ENCODE measurements around the gene TRAF1.

TRAF1 gene

DNA sequence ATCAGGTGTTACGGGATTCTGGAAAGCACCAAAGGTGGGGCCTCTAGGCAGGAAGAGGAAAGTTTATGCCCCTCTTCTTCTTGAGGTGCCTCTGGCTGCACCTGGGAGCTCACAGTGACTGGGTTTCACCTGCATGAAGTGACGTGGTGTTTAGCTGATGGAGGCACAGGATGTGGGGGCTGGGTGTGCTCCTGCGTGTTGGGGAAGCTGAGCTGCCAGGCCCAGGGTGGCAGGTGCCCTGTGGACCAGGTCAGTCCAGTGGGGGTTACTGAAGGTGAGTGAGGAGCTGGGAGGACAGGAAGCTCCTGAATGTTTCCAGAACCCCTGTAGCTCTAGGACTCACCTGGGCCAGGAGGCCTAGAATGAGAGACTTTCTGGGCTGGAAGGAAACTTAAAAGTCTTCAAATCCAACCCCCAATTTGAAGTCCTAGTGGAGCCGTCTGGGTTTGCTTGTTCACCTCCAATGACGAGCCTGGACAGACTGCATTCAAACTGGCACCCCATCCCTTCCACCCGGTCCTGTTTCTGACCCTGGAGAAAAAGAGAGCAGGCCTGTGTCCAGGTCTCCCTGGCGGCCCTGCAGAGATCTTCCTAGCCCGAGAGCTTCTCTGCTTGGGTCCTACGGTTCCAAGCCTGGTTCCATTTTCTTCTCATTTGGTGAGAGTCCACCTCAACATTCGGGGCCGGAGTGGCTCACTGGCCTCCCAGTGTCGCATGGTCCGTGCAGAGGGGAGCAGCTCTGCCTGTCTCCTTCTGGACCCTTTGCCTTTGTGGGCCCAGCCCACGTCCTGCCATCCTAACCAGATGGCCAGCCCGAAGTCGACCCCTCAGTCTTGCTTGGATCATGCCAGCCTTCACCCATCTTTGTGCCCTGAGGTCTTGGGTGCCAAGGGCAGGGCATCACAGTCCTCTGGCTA lies 22.3 kb downstream of the TRAF1 start:
- no peak for DNase-seq

- DNase-seq, result no peak
Observed at GRCh38 chr9:120902569-120903535, 23.7 kb downstream of the TRAF1 start.

DNA sequence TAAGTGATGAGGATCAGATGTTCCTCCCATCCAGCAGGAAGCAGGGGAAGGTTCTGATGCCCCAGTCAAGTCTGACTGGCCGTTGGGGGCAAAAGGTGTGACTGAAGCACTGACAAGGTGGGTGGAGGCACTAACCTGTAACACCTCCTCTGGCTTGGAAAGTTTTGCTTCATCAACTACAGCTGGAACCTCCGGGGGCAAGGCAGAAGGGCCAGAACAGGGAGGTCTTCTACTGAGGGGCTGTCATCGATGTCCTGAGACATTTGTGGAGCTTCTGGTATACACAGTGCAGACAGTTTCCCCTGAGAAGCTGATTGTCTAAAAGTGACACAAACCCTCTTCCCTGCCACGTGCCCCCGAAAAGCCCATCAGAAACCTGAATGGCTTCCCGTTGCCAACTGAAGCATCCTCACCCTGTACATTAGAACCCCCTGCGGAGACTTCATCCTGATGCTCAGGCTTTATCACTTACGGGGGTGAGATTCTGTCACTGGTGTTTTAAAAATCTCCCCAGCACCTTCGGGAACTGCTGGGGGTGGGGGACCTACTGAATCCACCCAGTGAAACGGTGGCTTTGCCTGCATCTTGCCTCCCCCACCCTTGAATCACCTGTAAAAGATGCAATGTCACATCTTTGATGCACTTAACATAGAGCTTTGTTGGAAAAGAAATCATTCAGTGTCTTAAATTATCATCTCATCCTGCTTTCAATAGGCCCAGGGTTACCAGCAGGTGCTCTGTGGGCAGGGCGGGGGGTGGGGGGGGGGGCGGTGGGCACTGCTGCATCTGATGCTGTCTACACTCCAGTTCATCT lies 24.6 kb downstream of the TRAF1 start:
- DNase-seq, result no peak

DNA sequence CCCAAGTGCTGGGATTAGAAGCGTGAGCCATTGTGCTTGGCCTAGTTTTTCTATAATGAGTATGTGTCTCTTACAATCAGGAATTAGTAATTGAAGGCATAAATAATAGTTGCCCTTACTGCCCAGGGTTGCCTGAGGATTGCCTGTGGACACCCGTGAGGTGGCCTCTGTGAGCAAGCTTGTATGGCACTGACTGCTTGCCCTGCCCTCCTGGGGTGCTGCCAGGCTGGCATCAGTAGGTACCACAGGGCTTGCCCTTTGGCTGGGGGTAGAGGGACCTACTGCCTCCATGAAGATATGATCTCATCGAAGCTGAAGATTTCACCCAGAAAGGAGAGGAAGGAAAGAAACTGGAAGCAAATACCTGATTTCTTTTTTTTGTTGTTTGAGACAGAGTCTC lies 25.8 kb downstream of the TRAF1 start:
- no peak for DNase-seq

GRCh38 chr9:120899490-120900068 lies 27.0 kb downstream of the TRAF1 start:
- no peak for DNase-seq

DNA sequence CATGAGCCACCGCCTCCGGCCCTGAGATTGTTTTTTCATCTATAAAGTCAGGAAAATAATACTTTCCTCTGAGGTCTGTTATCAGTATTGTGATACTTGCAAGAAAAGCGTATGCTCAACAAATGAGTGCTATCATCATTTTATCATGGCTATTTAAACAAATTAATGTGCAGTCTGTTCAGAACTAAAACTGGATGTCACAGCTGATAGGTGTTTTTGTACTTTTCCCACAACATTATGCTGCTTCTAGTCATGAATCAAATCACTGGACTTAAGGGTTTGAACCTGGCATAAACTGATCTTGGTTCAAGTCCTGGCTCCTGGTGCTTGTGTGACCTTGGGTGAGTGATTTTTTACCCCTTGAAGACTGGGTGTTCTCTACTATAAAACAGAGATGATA lies 28.2 kb downstream of the TRAF1 start:
- no peak for DNase-seq

DNA sequence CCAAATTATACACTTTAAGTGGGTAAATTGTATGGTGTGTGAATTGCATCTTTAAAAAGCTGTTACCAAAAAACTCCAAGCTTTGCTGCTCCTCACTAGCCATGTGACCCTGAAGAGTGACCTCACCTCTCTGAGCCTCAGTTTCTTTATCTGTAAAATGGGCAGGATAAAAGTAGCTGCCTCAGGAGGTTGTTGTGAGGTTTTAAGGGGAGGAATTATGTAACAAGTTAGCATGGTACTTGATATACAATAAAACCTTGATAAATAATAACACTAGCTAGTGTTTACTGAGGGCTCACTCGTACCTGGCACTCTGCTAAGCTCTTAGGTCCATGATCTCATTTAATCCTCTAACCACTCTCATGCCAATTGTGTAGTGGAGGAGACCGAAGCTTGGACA lies 30.6 kb downstream of the TRAF1 start:
- no peak for DNase-seq

DNA sequence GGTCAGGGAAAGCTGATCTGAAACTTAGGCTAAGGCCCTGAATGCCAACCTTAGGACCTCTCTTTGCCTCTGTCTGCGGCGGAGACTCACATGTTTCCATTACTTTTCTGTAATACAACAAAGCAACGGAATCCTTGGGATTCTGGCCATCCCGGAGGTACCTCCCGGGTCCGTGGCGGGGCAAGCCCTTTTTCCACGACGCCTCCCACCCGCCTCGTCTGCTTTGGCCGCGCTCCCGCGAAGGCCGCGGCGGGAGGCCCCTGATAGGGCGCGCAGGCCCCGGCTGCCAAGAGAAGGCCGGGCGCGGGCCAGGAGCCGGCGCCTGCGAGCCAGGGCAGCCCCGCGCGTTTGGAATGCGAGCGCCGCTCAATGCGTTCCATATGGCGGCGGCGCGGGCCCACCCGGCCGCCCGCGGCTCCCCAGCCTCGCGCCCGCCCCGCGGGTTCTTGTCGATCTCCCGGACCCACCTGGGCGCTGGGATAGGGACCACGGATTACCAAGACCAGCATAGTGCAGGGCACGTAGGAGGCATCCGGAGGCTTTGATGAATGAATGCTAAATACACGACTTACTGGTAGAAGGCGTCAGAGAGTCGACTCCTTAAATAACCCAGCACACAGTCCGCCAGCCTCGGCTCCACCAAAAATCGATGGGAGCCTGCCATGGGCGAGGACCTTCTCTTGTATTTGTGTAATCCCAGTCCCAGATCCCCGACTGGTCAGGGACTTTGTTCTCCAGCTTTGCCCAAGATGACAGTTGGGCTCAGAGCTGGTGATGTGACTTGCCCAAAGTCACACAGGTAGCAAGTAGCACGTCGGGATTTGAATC lies 32.1 kb downstream of the TRAF1 start:
- DNase-seq, result no peak

GRCh38 chr9:120893611-120894307 lies 32.8 kb downstream of the TRAF1 start:
- no peak for DNase-seq

DNA sequence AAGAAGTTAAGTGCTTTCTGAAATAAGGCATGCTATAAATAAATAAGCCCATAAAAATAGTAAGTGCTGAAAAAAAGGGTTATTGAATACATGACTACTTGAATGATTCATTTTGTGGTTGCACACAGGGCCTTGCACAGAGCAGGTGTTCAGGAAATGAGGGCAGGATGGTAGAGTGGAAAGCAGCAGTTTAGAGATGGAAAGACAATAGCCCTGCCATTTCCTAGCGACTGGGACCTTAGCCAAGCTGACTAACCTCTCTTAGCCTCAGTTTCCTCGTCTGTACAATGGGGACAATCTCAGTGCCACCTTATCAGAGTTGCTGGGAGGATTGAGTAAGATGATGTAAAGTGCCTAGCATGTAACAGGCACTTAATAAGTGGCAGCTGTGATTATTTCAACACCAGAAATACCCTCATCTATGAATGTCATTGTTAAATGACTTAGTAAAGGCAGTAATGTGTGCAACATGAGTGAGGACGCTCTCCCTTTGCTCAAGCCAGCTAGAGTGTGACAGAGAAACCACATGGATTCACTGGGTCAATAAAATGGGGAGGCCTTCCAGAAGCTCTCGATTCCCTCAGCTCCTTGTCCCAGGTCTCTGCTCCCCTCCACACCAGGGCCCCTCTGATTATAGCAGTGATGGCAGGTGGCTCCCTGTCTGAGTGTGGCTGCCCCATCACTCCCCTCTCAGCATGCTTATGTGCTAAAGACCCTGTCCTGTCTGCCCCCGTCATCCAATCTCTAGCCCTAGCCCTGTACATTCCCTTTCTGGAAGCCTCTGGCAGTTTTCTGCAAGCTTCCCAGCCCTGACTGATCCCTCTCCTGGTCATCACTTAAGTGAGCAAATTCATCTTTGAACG lies 33.6 kb downstream of the TRAF1 start:
- DNase-seq, result no peak

GRCh38 chr9:120891884-120892747 lies 34.5 kb downstream of the TRAF1 start:
- no peak for DNase-seq

DNA sequence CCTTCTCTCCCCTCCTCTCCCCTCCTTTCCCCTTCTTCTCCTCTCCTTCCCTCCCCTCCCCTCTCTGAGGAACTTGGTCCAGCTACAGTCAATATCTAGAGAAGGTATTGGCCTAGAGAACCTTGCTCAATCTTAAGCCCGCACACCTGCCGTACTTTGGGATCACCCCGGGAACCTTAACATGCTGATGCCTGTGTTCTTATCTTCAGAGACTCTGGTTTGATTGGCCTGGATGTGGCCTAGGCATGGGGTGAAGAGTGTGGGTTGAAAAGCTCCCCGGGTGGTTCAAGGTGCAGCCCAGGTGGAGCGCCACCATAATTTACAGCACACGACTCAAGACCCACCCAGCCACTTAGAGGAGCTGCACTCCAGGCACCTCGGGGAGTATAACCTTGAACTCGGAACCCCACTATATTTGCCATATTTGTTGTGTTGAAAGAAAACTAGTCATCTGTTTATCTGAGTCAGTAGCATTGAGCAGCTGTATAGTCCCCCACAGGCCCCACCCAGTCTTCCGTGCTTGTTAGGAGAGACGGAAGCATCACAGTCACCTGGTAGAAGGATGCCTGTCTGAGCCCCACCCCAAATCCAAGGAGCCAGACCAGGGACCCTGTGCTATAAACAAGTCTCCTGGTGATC lies 35.2 kb downstream of the TRAF1 start:
- DNase-seq, result no peak

GRCh38 chr9:120890320-120891244 lies 36.0 kb downstream of the TRAF1 start:
- DNase-seq, result no peak

DNA sequence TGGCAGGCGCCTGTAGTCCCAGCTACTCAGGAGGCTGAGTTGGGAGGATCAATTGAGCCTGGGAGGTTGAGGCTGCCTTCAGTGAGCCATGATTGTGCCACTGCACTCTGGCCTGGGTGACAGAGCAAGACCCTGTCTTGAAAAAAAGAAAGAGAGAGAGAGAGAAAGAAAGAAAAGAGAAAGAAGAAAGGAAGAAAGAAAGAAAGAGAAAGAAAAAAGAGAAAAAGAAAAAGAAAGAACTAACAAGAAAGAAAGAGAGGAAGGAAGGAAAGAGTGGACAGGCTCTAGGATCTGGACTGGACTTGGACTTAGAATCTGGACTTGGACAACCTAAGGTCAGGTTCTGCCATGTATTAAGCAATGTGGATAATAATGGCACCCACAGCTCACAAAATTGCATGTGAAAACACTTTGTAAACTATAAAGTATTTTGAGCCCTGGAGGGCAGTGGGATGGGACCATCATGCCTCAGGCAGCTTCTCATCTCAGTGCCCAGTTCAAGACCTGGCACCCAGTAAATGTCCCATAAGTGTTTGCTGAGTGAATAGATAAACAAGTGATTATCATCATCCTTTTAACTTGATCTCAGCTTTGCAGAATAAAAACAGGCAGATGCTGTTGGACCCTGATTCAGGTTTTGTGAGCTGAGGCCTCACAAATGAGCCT lies 36.9 kb downstream of the TRAF1 start:
- DNase-seq, result no peak

DNA sequence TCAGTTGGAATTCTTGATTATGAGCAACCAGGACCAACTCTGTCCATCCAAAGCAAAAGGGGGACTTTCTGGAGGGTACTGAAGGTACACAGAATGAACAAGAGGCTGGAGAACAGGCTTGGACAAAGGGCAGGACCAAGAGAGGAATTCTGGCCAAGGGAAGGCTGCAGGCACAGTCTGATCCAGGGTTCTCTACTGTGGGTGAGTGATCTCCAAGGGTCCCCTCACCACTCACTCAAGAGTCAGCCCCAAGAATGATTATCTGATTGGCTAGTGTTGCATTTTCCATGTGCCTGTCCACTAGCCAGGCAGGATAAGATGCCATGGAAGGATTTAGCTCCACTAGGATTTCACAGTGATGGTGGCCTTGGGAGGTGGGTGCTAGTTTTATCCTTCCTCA lies 38.0 kb downstream of the TRAF1 start:
- DNase-seq, result no peak

DNA sequence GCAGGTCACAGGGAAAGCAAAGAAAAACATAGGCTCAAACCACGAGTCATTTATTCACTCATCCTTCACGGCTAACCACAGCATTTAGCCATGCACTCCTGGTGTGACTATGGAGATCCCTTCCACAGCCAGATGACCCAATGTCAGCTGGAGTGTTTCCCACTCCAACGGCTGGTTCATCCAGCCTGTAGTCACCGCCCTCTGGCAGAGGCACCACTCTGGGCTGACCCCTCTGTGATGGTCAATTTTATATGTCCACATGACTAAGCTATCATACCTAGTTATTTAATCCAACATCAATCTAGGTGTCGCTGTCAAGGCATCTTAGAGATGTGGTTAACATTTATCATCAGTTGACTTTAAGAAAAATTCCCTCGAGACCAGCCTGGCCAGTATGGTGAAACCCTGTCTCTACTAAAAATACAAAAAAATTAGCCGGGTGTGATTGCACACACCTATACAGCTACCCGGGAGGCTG lies 40.1 kb downstream of the TRAF1 start:
- DNase-seq, result no peak

All from NCI-H2081 treated with DMSO at 0.1 percent for 48 hours (cell line).